ENCODE data around the gene PTH1R. TPM values are rescaled to one million over a fixed set of nuclear protein-coding genes. Genes with fewer than 3 reads are reported as not detected.

The PTH1R gene
- total and polyA plus RNA-seq, 12 donors = 1.5 to 89.8 (median 4.2) TPM

DNA sequence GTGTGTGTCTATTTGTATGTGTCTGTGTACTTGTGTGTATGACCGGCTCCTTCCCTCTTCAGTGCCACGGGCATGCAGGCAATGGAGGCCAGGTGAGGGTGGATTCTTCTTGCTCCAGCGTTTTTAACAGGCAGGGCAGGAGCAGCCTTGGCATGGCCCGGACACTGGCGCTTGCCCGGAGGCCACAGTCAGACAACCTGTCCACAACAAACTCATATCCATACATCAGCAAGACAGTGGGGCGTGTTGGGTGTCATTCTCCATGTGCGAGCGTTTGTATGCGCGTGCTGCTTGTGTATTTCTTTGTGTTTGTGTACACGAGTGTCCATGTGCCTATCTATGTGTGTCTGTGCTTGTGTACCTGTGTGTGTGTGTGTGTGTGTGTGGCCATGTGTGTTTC, 29.8 kb downstream of the PTH1R start:
- DNase-seq (no peak), ATAC-seq (no peak)
- H3K9me3 ChIP-seq = no peaks in the 10 kb centered on the region
- H3K4me1 ChIP-seq = peaks cover 9 to 25% (median 19%) of the 10 kb centered on the region in 9 donors
- no peak overlapping the region for H3K4me3 ChIP-seq
- WGBS, 2 donors = 83 to 87% methylated on average over 12 of the region's 12 CpGs
- no peaks in the 10 kb centered on the region for H3K36me3 ChIP-seq
- H3K27ac ChIP-seq = no peak overlapping the region
- H3K27me3 ChIP-seq = no peaks in the 10 kb centered on the region
- intact Hi-C loops (cut with DNase I) = loop anchor here in 9 of 10 donors (5.0 kb wide), 3 partner anchors 40 to 200 kb away; no protein-coding TSS in a partner anchor
- TF ChIP-seq, protein P1, sequence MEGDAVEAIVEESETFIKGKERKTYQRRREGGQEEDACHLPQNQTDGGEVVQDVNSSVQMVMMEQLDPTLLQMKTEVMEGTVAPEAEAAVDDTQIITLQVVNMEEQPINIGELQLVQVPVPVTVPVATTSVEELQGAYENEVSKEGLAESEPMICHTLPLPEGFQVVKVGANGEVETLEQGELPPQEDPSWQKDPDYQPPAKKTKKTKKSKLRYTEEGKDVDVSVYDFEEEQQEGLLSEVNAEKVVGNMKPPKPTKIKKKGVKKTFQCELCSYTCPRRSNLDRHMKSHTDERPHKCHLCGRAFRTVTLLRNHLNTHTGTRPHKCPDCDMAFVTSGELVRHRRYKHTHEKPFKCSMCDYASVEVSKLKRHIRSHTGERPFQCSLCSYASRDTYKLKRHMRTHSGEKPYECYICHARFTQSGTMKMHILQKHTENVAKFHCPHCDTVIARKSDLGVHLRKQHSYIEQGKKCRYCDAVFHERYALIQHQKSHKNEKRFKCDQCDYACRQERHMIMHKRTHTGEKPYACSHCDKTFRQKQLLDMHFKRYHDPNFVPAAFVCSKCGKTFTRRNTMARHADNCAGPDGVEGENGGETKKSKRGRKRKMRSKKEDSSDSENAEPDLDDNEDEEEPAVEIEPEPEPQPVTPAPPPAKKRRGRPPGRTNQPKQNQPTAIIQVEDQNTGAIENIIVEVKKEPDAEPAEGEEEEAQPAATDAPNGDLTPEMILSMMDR (IDR thresholded peaks at IDR 0.05) = no peak

DNA sequence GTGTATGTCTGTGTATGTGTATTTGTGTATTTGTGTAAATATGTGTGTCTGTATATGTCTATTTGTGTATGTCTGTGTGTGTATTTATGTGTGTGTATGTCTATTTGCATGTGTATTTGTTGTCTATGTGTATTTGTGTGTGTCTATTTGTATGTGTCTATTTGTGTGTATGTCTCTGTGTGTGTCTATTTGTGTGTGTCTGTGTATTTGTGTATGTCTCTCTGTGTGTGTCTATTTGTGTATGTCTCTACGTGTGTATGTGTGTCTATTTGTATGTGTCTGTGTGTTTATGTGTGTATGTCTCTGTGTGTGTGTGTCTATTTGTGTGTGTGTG, 30.4 kb downstream of the PTH1R start:
- no peaks in the 10 kb centered on the region for H3K36me3 ChIP-seq
- ATAC-seq = peak in 1 of 8 donors; percentile 6
- H3K9me3 ChIP-seq = no peaks in the 10 kb centered on the region
- no peak for DNase-seq
- TF ChIP-seq, protein P1 (IDR thresholded peaks at IDR 0.05) = no peak
- intact Hi-C loops (cut with DNase I) = loop anchor here in 9 of 10 donors (1.0 to 5.0 kb wide), 5 partner anchors 41 to 203 kb away; no protein-coding TSS in a partner anchor
- peaks cover 9 to 25% (median 19%) of the 10 kb centered on the region in 9 donors for H3K4me1 ChIP-seq
- no peak overlapping the region for H3K4me3 ChIP-seq
- H3K27ac ChIP-seq = no peak overlapping the region
- H3K27me3 ChIP-seq = no peaks in the 10 kb centered on the region
- 27 to 50% methylated on average over 1 of the region's 1 CpG for WGBS, 2 donors

GRCh38 chr3:46908294-46908985, 30.9 kb downstream of the PTH1R start:
- no peak overlapping the region for H3K27ac ChIP-seq
- no peaks in the 10 kb centered on the region for H3K36me3 ChIP-seq
- ATAC-seq = peak; percentile 6 to 45 (median 26)
- 57 to 67% methylated on average over 24 of the region's 24 CpGs for WGBS, 2 donors
- no peaks in the 10 kb centered on the region for H3K27me3 ChIP-seq
- no peak overlapping the region for H3K4me3 ChIP-seq
- DNase-seq = no peak
- peaks cover 9 to 29% (median 22%) of the 10 kb centered on the region in 9 donors for H3K4me1 ChIP-seq
- intact Hi-C loops (cut with DNase I) = loop anchor here in 9 of 10 donors (1.0 to 5.0 kb wide), 5 partner anchors 41 to 204 kb away; no protein-coding TSS in a partner anchor
- TF ChIP-seq, protein P1 (IDR thresholded peaks at IDR 0.05) = peak in 6 of 9 donors; percentile 26 to 50 (median 35)
- no peaks in the 10 kb centered on the region for H3K9me3 ChIP-seq

DNA sequence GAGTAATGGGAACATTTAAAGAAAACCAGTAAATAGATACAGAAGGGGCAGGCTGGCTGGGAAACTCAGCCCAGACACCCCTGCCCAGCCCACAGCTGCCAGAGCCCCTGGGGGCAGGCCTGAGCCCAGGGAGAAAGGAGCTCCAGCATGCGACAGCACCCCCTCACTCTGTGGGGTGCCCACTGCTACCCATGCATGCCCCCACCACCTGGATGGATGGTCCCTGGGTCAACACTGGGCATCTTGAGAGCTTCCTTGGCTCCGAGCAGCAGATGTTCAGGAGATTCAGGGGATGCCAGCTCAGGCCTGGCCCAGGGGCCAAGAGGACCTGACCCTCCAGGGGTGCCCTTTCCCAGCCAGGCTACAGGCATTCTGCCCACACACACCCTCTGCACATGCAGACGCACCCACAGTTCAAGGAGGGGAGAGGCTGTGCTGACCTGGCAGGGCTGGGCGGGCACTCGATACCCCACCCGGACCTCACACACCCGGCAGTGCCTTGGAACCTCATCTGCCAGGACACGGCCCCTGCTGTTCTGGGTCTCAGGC, 31.5 kb downstream of the PTH1R start:
- Histone ChIP-seq H3K4me3 (peak overlapping the region in 1 of 10 donors; percentile 19), H3K36me3 (no peaks in the 10 kb centered on the region), H3K27me3 (no peaks in the 10 kb centered on the region), H3K4me1 (peaks cover 9 to 35% (median 23%) of the 10 kb centered on the region in 9 donors), H3K27ac (no peak overlapping the region), H3K9me3 (no peaks in the 10 kb centered on the region)
- 55 to 56% methylated on average over 8 of the region's 8 CpGs for WGBS, 2 donors
- peak in 7 of 8 donors; percentile 6 to 43 (median 21) for ATAC-seq
- intact Hi-C loops (cut with DNase I) = loop anchor here in 9 of 10 donors (1.0 to 5.0 kb wide), 5 partner anchors 42 to 204 kb away; no protein-coding TSS in a partner anchor
- no peak for DNase-seq
- TF ChIP-seq, protein P1 (IDR thresholded peaks at IDR 0.05) = no peak
